Urinary bladder (tissue), 4 donors: ENCODE results near the gene ADAT3. TPM values are rescaled to one million over a fixed set of nuclear protein-coding genes. Genes with fewer than 3 reads are reported as not detected.
A peak's percentile ranks its signal among the peaks of the same experiment; 100 is the strongest.
"Not testable (repeated sequence)": the region's sequence is repeated elsewhere in the genome, so short reads cannot be mapped to it uniquely, and the experiment has no call there.

Experiments
- DNase-seq: peaks from one replicate; pipeline ENCODE4 v3.0.0-alpha.2; 2015; ENCODE audit errors: extremely low spot score
- H3K27ac ChIP-seq: one replicate; pipeline ENCODE4 v1.5.1; 2013; ENCODE audit warnings: low read depth, mild to moderate bottlenecking, moderate library complexity
- H3K36me3 ChIP-seq: one replicate; pipeline ENCODE4 v1.6.1; 2013; ENCODE audit warnings: mild to moderate bottlenecking, moderate library complexity; ENCODE audit not compliant: insufficient read depth
- H3K4me1 ChIP-seq: one replicate; pipeline ENCODE4 v1.6.1; 2013; ENCODE audit warnings: mild to moderate bottlenecking, moderate library complexity; ENCODE audit not compliant: insufficient read depth
- H3K4me3 ChIP-seq: one replicate; pipeline ENCODE4 v1.5.1; 2013; ENCODE audit warnings: low read depth, low read length
- WGBS: extraction: QIAGEN DNeasy Blood & Tissue Kit; methylation state at CpG from one replicate; pipeline ENCODE4 v1.1.7; 2013; 5-methylcytosine and 5-hydroxymethylcytosine counted together
- polyA plus RNA-seq: library from polyadenylated mRNA; stranded (reverse); fragments of 200-250 nt; gene quantifications from one replicate; pipeline ENCODE4 v1.2.3, GENCODE V29; 2013
- total RNA-seq: library from RNA; depleted of rRNA; stranded (reverse); fragments of >200 nt; gene quantifications from one replicate; pipeline ENCODE4 v1.2.3, GENCODE V29; 2014
- donor health status: healthy with polysubstance abuse.
- donor health status: healthy.

The ADAT3 gene
- total and polyA plus RNA-seq, 2 donors = 1.4 to 4.3 TPM

GRCh38 chr19:1873524-1874473 is 31.4 kb upstream of the ADAT3 start:
- no peaks in the 10 kb centered on the region for H3K36me3 ChIP-seq
- DNase-seq = no peak
- 35% methylated on average over 29 of the region's 29 CpGs for WGBS
- H3K4me3 ChIP-seq = no peak overlapping the region
- no peaks in the 10 kb centered on the region for H3K4me1 ChIP-seq
- no peak overlapping the region for H3K27ac ChIP-seq

- no peak for DNase-seq
- Histone ChIP-seq H3K36me3 (no peaks in the 10 kb centered on the region), H3K27ac (no peak overlapping the region), H3K4me3 (peak overlapping the region; percentile 73), H3K4me1 (no peaks in the 10 kb centered on the region)
- WGBS = 13% methylated on average over 16 of the region's 16 CpGs
Measured at GRCh38 chr19:1874554-1875185, 30.5 kb upstream of the ADAT3 start.

GRCh38 chr19:1875265-1875645 is 29.9 kb upstream of the ADAT3 start:
- H3K36me3 ChIP-seq, H3K4me1 ChIP-seq, DNase-seq: not testable (repeated sequence)
- Histone ChIP-seq H3K27ac (peak overlapping the region; percentile 91), H3K4me3 (peak overlapping the region; percentile 73)
- WGBS = 4% methylated on average over 11 of the region's 11 CpGs

- Histone ChIP-seq H3K4me1 (no peaks in the 10 kb centered on the region), H3K27ac (peak overlapping the region; percentile 91), H3K36me3 (no peaks in the 10 kb centered on the region), H3K4me3 (peak overlapping the region; percentile 73)
- WGBS = 1% methylated on average over 87 of the region's 87 CpGs
- no peak for DNase-seq
Measured at GRCh38 chr19:1875646-1876495, 29.3 kb upstream of the ADAT3 start.

- not testable (repeated sequence) for H3K4me1 ChIP-seq, H3K36me3 ChIP-seq, DNase-seq
- 27% methylated on average over 46 of the region's 53 CpGs for WGBS
- Histone ChIP-seq H3K27ac (peak overlapping the region; percentile 51), H3K4me3 (peak overlapping the region; percentile 73)
Measured at GRCh38 chr19:1876496-1877279, 28.5 kb upstream of the ADAT3 start.

GRCh38 chr19:1877280-1877660 is 27.9 kb upstream of the ADAT3 start:
- not testable (repeated sequence) for H3K27ac ChIP-seq, H3K36me3 ChIP-seq, H3K4me3 ChIP-seq, DNase-seq, H3K4me1 ChIP-seq
- WGBS = 59% methylated on average over 41 of the region's 47 CpGs

GRCh38 chr19:1878583-1878982 is 26.6 kb upstream of the ADAT3 start:
- H3K4me1 ChIP-seq, H3K27ac ChIP-seq, H3K36me3 ChIP-seq, H3K4me3 ChIP-seq, DNase-seq: not testable (repeated sequence)
- 84% methylated on average over 8 of the region's 8 CpGs for WGBS

- not testable (repeated sequence) for DNase-seq, H3K4me3 ChIP-seq, H3K36me3 ChIP-seq, H3K27ac ChIP-seq, H3K4me1 ChIP-seq
- WGBS = 87% methylated on average over 17 of the region's 17 CpGs
Measured at GRCh38 chr19:1879982-1880381, 25.2 kb upstream of the ADAT3 start.

- H3K4me1 ChIP-seq = peaks cover 2% of the 10 kb centered on the region
- 86% methylated on average over 32 of the region's 35 CpGs for WGBS
- DNase-seq = no peak
- no peak overlapping the region for H3K27ac ChIP-seq
- no peaks in the 10 kb centered on the region for H3K36me3 ChIP-seq
- no peak overlapping the region for H3K4me3 ChIP-seq
Measured at GRCh38 chr19:1880611-1881392, 24.4 kb upstream of the ADAT3 start.

GRCh38 chr19:1881393-1882088 is 23.7 kb upstream of the ADAT3 start:
- not testable (repeated sequence) for H3K4me3 ChIP-seq, H3K36me3 ChIP-seq, DNase-seq, H3K27ac ChIP-seq, H3K4me1 ChIP-seq
- WGBS = 76% methylated on average over 44 of the region's 44 CpGs

GRCh38 chr19:1882089-1882785 is 23.0 kb upstream of the ADAT3 start:
- Histone ChIP-seq H3K36me3 (no peaks in the 10 kb centered on the region), H3K4me1 (peaks cover 2% of the 10 kb centered on the region), H3K27ac (no peak overlapping the region), H3K4me3 (no peak overlapping the region)
- WGBS = 67% methylated on average over 31 of the region's 31 CpGs
- no peak for DNase-seq
